Activated naive CD4-positive, alpha-beta T cell treated with Interleukin-2 at 50 U/mL for 16 hours (primary cell): ENCODE results near the gene ERH.

ENCODE experiments used
- DNase-seq: peaks from one replicate; pipeline ENCODE4 v3.0.0-alpha.2; 2020

Gene ERH

GRCh38 chr14:69355154-69355597 is 42.9 kb downstream of the ERH start:
- DNase-seq, result no peak

- DNase-seq, result peak; percentile 75
Observed at GRCh38 chr14:69354383-69355153, 43.5 kb downstream of the ERH start.

- DNase-seq, result no peak
Observed at GRCh38 chr14:69353168-69353567, 44.9 kb downstream of the ERH start.

GRCh38 chr14:69351911-69352310 is 46.2 kb downstream of the ERH start:
- DNase-seq, result no peak

- DNase-seq, result no peak
Observed at GRCh38 chr14:69351385-69351784, 46.7 kb downstream of the ERH start.

- DNase-seq, result no peak
Observed at GRCh38 chr14:69350892-69351291, 47.2 kb downstream of the ERH start.

GRCh38 chr14:69349091-69349777 is 48.9 kb downstream of the ERH start:
- DNase-seq, result no peak

- no peak for DNase-seq
Observed at GRCh38 chr14:69346710-69347109, 51.4 kb downstream of the ERH start.

- DNase-seq, result no peak
Observed at GRCh38 chr14:69345402-69345801, 52.7 kb downstream of the ERH start.

- no peak for DNase-seq
Observed at GRCh38 chr14:69344171-69344570, 53.9 kb downstream of the ERH start.

GRCh38 chr14:69342928-69343525 is 55.1 kb downstream of the ERH start:
- no peak for DNase-seq

- DNase-seq, result no peak
Observed at GRCh38 chr14:69339426-69339825, 58.7 kb downstream of the ERH start.

GRCh38 chr14:69337984-69338383 is 60.1 kb downstream of the ERH start:
- DNase-seq, result no peak

GRCh38 chr14:69335371-69335771 is 62.7 kb downstream of the ERH start:
- DNase-seq, result no peak

GRCh38 chr14:69334576-69334975 is 63.5 kb downstream of the ERH start:
- DNase-seq, result no peak

- DNase-seq, result no peak
Observed at GRCh38 chr14:69333791-69334337, 64.2 kb downstream of the ERH start.

- no peak for DNase-seq
Observed at GRCh38 chr14:69332782-69333395, 65.2 kb downstream of the ERH start.

- no peak for DNase-seq
Observed at GRCh38 chr14:69331206-69331605, 66.9 kb downstream of the ERH start.
